ENCODE measurements around the gene ARAP2. TPM values are rescaled to one million over a fixed set of nuclear protein-coding genes. Genes with fewer than 3 reads are reported as not detected.

Gene ARAP2
- total RNA-seq, 2 experiments from 2014 or later: 63.7 to 70.3 TPM

GRCh38 chr4:36079666-36080065 is 164.6 kb downstream of the ARAP2 start:
- no peaks in the 10 kb centered on the region for H3K9me3 Mint-ChIP-seq
- H3K4me1 Mint-ChIP-seq: no peaks in the 10 kb centered on the region
- POLR2A ChIA-PET: interaction anchor here (0.7 kb wide), 1 partner anchor 163 kb away, joined by 3 read pairs; no protein-coding TSS in a partner anchor
- H3K27me3 Mint-ChIP-seq: no peaks in the 10 kb centered on the region
- ATAC-seq (ENCODE audit: low read depth): no peak
- no peak overlapping the region for H3K4me3 Mint-ChIP-seq
- no peak for DNase-seq
- H3K27ac Mint-ChIP-seq: no peak overlapping the region
- peaks cover 4% of the 10 kb centered on the region for H3K36me3 Mint-ChIP-seq

- ATAC-seq (ENCODE audit: low read depth) (no peak), DNase-seq (no peak)
- H3K4me3 Mint-ChIP-seq: no peak overlapping the region
- POLR2A ChIA-PET: no interaction called here
- no peaks in the 10 kb centered on the region for H3K4me1 Mint-ChIP-seq
- no peaks in the 10 kb centered on the region for H3K9me3 Mint-ChIP-seq
- H3K27ac Mint-ChIP-seq: no peak overlapping the region
- H3K36me3 Mint-ChIP-seq: peaks cover 4% of the 10 kb centered on the region
- no peaks in the 10 kb centered on the region for H3K27me3 Mint-ChIP-seq
Observed at GRCh38 chr4:36078319-36078718, 166.0 kb downstream of the ARAP2 start.

- H3K4me1 Mint-ChIP-seq: no peaks in the 10 kb centered on the region
- H3K9me3 Mint-ChIP-seq: no peaks in the 10 kb centered on the region
- peaks cover 26% of the 10 kb centered on the region for H3K36me3 Mint-ChIP-seq
- POLR2A ChIA-PET: no interaction called here
- no peak overlapping the region for H3K27ac Mint-ChIP-seq
- H3K4me3 Mint-ChIP-seq: no peak overlapping the region
- ATAC-seq (ENCODE audit: low read depth) (no peak), DNase-seq (no peak)
- H3K27me3 Mint-ChIP-seq: no peaks in the 10 kb centered on the region
Observed at GRCh38 chr4:36072529-36072928, 171.8 kb downstream of the ARAP2 start.

GRCh38 chr4:36067116-36067515 is 177.2 kb downstream of the ARAP2 start:
- no peaks in the 10 kb centered on the region for H3K4me1 Mint-ChIP-seq
- POLR2A ChIA-PET: no interaction called here
- H3K4me3 Mint-ChIP-seq: no peak overlapping the region
- H3K27me3 Mint-ChIP-seq: no peaks in the 10 kb centered on the region
- H3K27ac Mint-ChIP-seq: no peak overlapping the region
- no peak for ATAC-seq (ENCODE audit: low read depth)
- H3K36me3 Mint-ChIP-seq: peaks cover 32% of the 10 kb centered on the region
- no peak for DNase-seq
- no peaks in the 10 kb centered on the region for H3K9me3 Mint-ChIP-seq

GRCh38 chr4:36065274-36065871 is 178.9 kb downstream of the ARAP2 start:
- Mint-ChIP-seq H3K27me3 (no peaks in the 10 kb centered on the region), H3K4me1 (no peaks in the 10 kb centered on the region), H3K4me3 (no peak overlapping the region), H3K36me3 (peaks cover 32% of the 10 kb centered on the region), H3K9me3 (no peaks in the 10 kb centered on the region), H3K27ac (no peak overlapping the region)
- no peak for DNase-seq
- POLR2A ChIA-PET: no interaction called here
- ATAC-seq (ENCODE audit: low read depth): no peak

- H3K4me1 Mint-ChIP-seq: no peaks in the 10 kb centered on the region
- ATAC-seq (ENCODE audit: low read depth): no peak
- H3K4me3 Mint-ChIP-seq: no peak overlapping the region
- H3K9me3 Mint-ChIP-seq: no peaks in the 10 kb centered on the region
- no peak for DNase-seq
- H3K36me3 Mint-ChIP-seq: peaks cover 23% of the 10 kb centered on the region
- H3K27me3 Mint-ChIP-seq: no peaks in the 10 kb centered on the region
- no peak overlapping the region for H3K27ac Mint-ChIP-seq
- POLR2A ChIA-PET: no interaction called here
Observed at GRCh38 chr4:36064117-36064516, 180.2 kb downstream of the ARAP2 start.

- no peak overlapping the region for H3K4me3 Mint-ChIP-seq
- ATAC-seq (ENCODE audit: low read depth) (no peak), DNase-seq (no peak)
- no peak overlapping the region for H3K27ac Mint-ChIP-seq
- no peaks in the 10 kb centered on the region for H3K36me3 Mint-ChIP-seq
- POLR2A ChIA-PET: no interaction called here
- no peaks in the 10 kb centered on the region for H3K4me1 Mint-ChIP-seq
- no peaks in the 10 kb centered on the region for H3K27me3 Mint-ChIP-seq
- no peaks in the 10 kb centered on the region for H3K9me3 Mint-ChIP-seq
Observed at GRCh38 chr4:36056136-36056535, 188.2 kb downstream of the ARAP2 start.

GRCh38 chr4:36054694-36055422 is 189.5 kb downstream of the ARAP2 start:
- no peaks in the 10 kb centered on the region for H3K27me3 Mint-ChIP-seq
- DNase-seq (no peak), ATAC-seq (ENCODE audit: low read depth) (no peak)
- no peaks in the 10 kb centered on the region for H3K9me3 Mint-ChIP-seq
- H3K36me3 Mint-ChIP-seq: no peaks in the 10 kb centered on the region
- no peak overlapping the region for H3K27ac Mint-ChIP-seq
- POLR2A ChIA-PET: no interaction called here
- H3K4me3 Mint-ChIP-seq: no peak overlapping the region
- no peaks in the 10 kb centered on the region for H3K4me1 Mint-ChIP-seq

- no peaks in the 10 kb centered on the region for H3K36me3 Mint-ChIP-seq
Observed at GRCh38 chr4:36053930-36054329, 190.4 kb downstream of the ARAP2 start.

GRCh38 chr4:36051634-36052033 is 192.7 kb downstream of the ARAP2 start:
- Mint-ChIP-seq H3K4me3 (no peak overlapping the region), H3K27me3 (no peaks in the 10 kb centered on the region), H3K4me1 (no peaks in the 10 kb centered on the region), H3K9me3 (no peaks in the 10 kb centered on the region), H3K36me3 (no peaks in the 10 kb centered on the region), H3K27ac (no peak overlapping the region)
- POLR2A ChIA-PET: no interaction called here
- DNase-seq: no peak
- ATAC-seq (ENCODE audit: low read depth): no peak

More at GRCh38 chr4:36053930-36054329, 190.4 kb downstream of the ARAP2 start:
- DNase-seq (no peak), ATAC-seq (ENCODE audit: low read depth) (no peak)
- Mint-ChIP-seq H3K27me3 (no peaks in the 10 kb centered on the region), H3K9me3 (no peaks in the 10 kb centered on the region), H3K27ac (no peak overlapping the region), H3K4me3 (no peak overlapping the region), H3K4me1 (no peaks in the 10 kb centered on the region)
- POLR2A ChIA-PET: no interaction called here

- ATAC-seq (ENCODE audit: low read depth) (no peak), DNase-seq (no peak)
- Mint-ChIP-seq H3K36me3 (no peaks in the 10 kb centered on the region), H3K27me3 (no peaks in the 10 kb centered on the region), H3K4me1 (no peaks in the 10 kb centered on the region), H3K4me3 (no peak overlapping the region), H3K27ac (no peak overlapping the region), H3K9me3 (peaks cover 1% of the 10 kb centered on the region)
- POLR2A ChIA-PET: no interaction called here
Observed at GRCh38 chr4:36046026-36046425, 198.3 kb downstream of the ARAP2 start.

- POLR2A ChIA-PET: no interaction called here
- no peaks in the 10 kb centered on the region for H3K4me1 Mint-ChIP-seq
- no peak overlapping the region for H3K27ac Mint-ChIP-seq
- H3K9me3 Mint-ChIP-seq: peaks cover 1% of the 10 kb centered on the region
- ATAC-seq (ENCODE audit: low read depth) (no peak), DNase-seq (no peak)
- no peaks in the 10 kb centered on the region for H3K36me3 Mint-ChIP-seq
- no peaks in the 10 kb centered on the region for H3K27me3 Mint-ChIP-seq
- H3K4me3 Mint-ChIP-seq: no peak overlapping the region
Observed at GRCh38 chr4:36043901-36044300, 200.4 kb downstream of the ARAP2 start.

GRCh38 chr4:36043241-36043640 is 201.1 kb downstream of the ARAP2 start:
- no peak for ATAC-seq (ENCODE audit: low read depth)
- Mint-ChIP-seq H3K27me3 (no peaks in the 10 kb centered on the region), H3K27ac (no peak overlapping the region)

GRCh38 chr4:36042122-36042970 is 202.0 kb downstream of the ARAP2 start:
- ATAC-seq (ENCODE audit: low read depth) (no peak), DNase-seq (no peak)
- Mint-ChIP-seq H3K4me1 (no peaks in the 10 kb centered on the region), H3K27ac (no peak overlapping the region), H3K36me3 (no peaks in the 10 kb centered on the region), H3K9me3 (peaks cover 1% of the 10 kb centered on the region), H3K4me3 (no peak overlapping the region), H3K27me3 (no peaks in the 10 kb centered on the region)
- POLR2A ChIA-PET: no interaction called here

More at GRCh38 chr4:36043241-36043640, 201.1 kb downstream of the ARAP2 start:
- no peaks in the 10 kb centered on the region for H3K4me1 Mint-ChIP-seq
- no peak for DNase-seq
- H3K9me3 Mint-ChIP-seq: peaks cover 1% of the 10 kb centered on the region
- POLR2A ChIA-PET: no interaction called here
- H3K36me3 Mint-ChIP-seq: no peaks in the 10 kb centered on the region
- no peak overlapping the region for H3K4me3 Mint-ChIP-seq
